ENCODE results near the gene MSRB1.

DNA sequence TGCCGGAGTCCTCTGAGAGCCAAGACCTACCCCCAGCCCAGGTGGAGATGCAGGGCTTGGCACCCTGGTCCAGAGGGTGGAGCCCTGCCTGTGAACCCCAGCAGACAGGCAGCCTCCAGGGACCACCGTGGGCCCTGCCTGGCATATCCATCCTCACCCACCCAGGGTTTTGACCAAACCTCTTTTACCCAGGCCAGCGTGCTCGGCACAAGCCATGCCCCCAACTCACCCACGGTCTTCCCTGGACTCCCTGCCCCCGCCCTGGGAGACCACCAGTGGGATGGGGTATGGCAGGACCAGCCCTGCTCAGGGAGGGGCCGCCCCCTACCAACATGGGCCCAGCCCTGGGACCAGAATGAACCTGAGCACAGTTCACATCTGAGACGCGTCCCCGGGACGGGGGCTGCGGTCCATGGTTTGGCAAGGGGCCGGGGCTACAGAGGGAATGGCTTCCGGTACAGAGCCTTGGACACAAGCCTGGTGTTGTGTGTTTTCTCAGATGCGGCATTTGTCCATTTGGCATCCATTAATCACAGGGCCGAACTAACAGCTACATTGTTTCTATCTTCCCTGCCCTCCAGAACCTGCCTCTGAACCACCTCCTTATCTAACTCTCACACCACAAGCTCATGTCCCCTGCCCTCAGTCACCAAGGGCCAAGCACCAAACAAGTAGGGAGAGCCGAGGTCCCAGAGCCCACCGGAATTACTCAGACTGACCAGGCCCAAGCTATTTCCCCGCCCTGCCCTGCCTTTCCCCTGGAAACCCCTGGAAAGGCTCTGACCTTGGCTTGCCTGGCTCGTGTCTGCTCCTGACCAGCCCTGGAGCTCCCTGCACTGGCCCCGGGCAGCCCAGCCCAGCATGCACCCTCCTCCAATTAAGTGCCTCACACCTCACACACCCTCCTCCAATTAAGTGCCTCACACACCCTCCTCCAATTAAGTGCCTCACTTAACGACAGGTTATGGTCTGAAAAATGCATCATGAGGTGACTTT is 38.9 kb downstream of the MSRB1 start:
- TF ChIP-seq, protein P1, sequence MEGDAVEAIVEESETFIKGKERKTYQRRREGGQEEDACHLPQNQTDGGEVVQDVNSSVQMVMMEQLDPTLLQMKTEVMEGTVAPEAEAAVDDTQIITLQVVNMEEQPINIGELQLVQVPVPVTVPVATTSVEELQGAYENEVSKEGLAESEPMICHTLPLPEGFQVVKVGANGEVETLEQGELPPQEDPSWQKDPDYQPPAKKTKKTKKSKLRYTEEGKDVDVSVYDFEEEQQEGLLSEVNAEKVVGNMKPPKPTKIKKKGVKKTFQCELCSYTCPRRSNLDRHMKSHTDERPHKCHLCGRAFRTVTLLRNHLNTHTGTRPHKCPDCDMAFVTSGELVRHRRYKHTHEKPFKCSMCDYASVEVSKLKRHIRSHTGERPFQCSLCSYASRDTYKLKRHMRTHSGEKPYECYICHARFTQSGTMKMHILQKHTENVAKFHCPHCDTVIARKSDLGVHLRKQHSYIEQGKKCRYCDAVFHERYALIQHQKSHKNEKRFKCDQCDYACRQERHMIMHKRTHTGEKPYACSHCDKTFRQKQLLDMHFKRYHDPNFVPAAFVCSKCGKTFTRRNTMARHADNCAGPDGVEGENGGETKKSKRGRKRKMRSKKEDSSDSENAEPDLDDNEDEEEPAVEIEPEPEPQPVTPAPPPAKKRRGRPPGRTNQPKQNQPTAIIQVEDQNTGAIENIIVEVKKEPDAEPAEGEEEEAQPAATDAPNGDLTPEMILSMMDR (IDR thresholded peaks at IDR 0.05 in 2 of 3, conservative IDR thresholded peaks at IDR 0.05 in 1 of 3; ENCODE audit: insufficient read depth in 2 of 3, low read depth in 1 of 3, low read length in 3 of 3) = no peak
- TF ChIP-seq GABPA (tag; conservative IDR thresholded peaks at IDR 0.05; ENCODE audit: low read depth) (no peak), KLF10 (CRISPR knock-in tag; IDR thresholded peaks at IDR 0.05) (no peak), BACH1 (tag; IDR thresholded peaks at IDR 0.05) (no peak), MEF2D (tag; conservative IDR thresholded peaks at IDR 0.05; ENCODE audit: low read depth) (no peak), YY1 (IDR thresholded peaks at IDR 0.05; ENCODE audit: borderline replicate concordance in 1 of 3, control insufficient read depth in 1 of 3, extremely low read depth in 1 of 3, insufficient read depth in 3 of 3, insufficient read length in 1 of 3, insufficient replicate concordance in 2 of 3, low read depth in 1 of 3, low read length in 2 of 3) (no peak)
- TF ChIP-seq, protein P2, sequence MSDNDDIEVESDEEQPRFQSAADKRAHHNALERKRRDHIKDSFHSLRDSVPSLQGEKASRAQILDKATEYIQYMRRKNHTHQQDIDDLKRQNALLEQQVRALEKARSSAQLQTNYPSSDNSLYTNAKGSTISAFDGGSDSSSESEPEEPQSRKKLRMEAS (CRISPR knock-in tag; IDR thresholded peaks at IDR 0.05) = no peak
